Esophagus muscularis mucosa (tissue), 4 donors: Measurements from ENCODE around the gene CEP41. TPM values are rescaled to one million over a fixed set of nuclear protein-coding genes. Genes with fewer than 3 reads are reported as not detected.
A peak's percentile ranks its signal among the peaks of the same experiment; 100 is the strongest.

Experiments used
- DNase-seq: peaks from one replicate; pipeline ENCODE4 v3.0.0-alpha.2; 2017; ENCODE audit errors: extremely low spot score
- H3K27ac ChIP-seq, 4 donors: fragments of 200-600 bp; sonication (generic); replicated peaks in 1 of 4; 1 replicate in 3 of 4; 2 replicates in 1 of 4; pipeline ENCODE4 v1.5.1; 2016 to 2019; ENCODE audit warnings: mild to moderate bottlenecking in 1 of 4
- H3K27me3 ChIP-seq, 4 donors: fragments of 200-600 bp; sonication (generic); one replicate each; pipeline versions ENCODE4 v1.5.1 to v1.6.0; 2016 to 2019
- H3K36me3 ChIP-seq, 4 donors: fragments of 200-600 bp; sonication (generic); one replicate each; pipeline ENCODE4 v1.5.1; 2016 to 2019
- H3K4me1 ChIP-seq, 4 donors: fragments of 200-600 bp; sonication (generic); one replicate each; pipeline ENCODE4 v1.5.1; 2016 to 2019
- H3K4me3 ChIP-seq, 4 donors: fragments of 200-600 bp; sonication (generic); 1 replicate in 2 of 4; 2 replicates in 2 of 4; pipeline ENCODE4 v1.5.1; 2016 to 2019; ENCODE audit warnings: mild to moderate bottlenecking in 4 of 4, moderate library complexity in 1 of 4
- H3K9me3 ChIP-seq, 4 donors: fragments of 200-600 bp; sonication (generic); 1 replicate in 3 of 4; 2 replicates in 1 of 4; pipeline ENCODE4 v1.5.1; 2016 to 2019
- CTCF ChIP-seq, 3 experiments: fragments of 200-600 bp in 2 of 3; fragments of 450-650 bp in 1 of 3; sonication (generic) in 2 of 3; IDR thresholded peaks; one replicate each; pipeline ENCODE4 v1.5.1; 2017 to 2019; ENCODE audit warnings: antibody characterized with exemption in 3 of 3, mild to moderate bottlenecking in 2 of 3, moderate library complexity in 1 of 3
- EP300 ChIP-seq: sonication (generic); formaldehyde crosslinking; IDR thresholded peaks from one replicate; pipeline ENCODE4 v1.6.1; 2017; ENCODE audit warnings: antibody characterized with exemption
- POLR2A ChIP-seq: fragments of 450-650 bp; IDR thresholded peaks from one replicate; pipeline ENCODE4 v1.6.1; 2017; ENCODE audit warnings: antibody characterized with exemption, moderate library complexity, mild to moderate bottlenecking, low read depth
- POLR2AphosphoS5 ChIP-seq, 2 donors: sonication (generic); formaldehyde crosslinking; IDR thresholded peaks; one replicate each; pipeline ENCODE4 v1.6.1; 2017; ENCODE audit warnings: antibody characterized with exemption in 2 of 2
- WGBS: methylation state at CpG from one replicate; pipeline ENCODE4 v1.1.5; 2018; 5-methylcytosine and 5-hydroxymethylcytosine counted together
- intact Hi-C: fragments of 100-400 bp; cut with DNase I; formaldehyde crosslinking; loops from one replicate; pipeline ENCODE4 v1.15.1; 2023
- total RNA-seq, 4 donors: library from RNA; depleted of rRNA; stranded (reverse); fragments of >200 nt; gene quantifications; one replicate each; pipeline versions ENCODE4 v1.1.0 to v1.2.1, GENCODE V29; 2016

CEP41 gene
- total RNA-seq, 4 donors from 2014 or later = 0.83 to 5.9 (median 2.8) TPM

- WGBS = 78% methylated on average over 5 of the region's 5 CpGs
- H3K4me1 ChIP-seq = no peaks in the 10 kb centered on the region
- H3K9me3 ChIP-seq = no peaks in the 10 kb centered on the region
- intact Hi-C loops = no loop called here
- H3K27me3 ChIP-seq = no peaks in the 10 kb centered on the region
- no peak overlapping the region for H3K4me3 ChIP-seq
- H3K36me3 ChIP-seq = peaks cover 0 to 2% (median under 1%) of the 10 kb centered on the region in 4 donors
- TF ChIP-seq CTCF (IDR thresholded peaks at IDR 0.05) (no peak), POLR2A (no peak)
- DNase-seq = no peak
- no peak overlapping the region for H3K27ac ChIP-seq
Measured at GRCh38 chr7:130395421-130395820, 45.4 kb downstream of the CEP41 start.

- no peak overlapping the region for H3K27ac ChIP-seq
- 87% methylated on average over 7 of the region's 7 CpGs for WGBS
- peak; percentile 47 for DNase-seq
- no peaks in the 10 kb centered on the region for H3K36me3 ChIP-seq
- no peak overlapping the region for H3K4me3 ChIP-seq
- TF ChIP-seq CTCF (IDR thresholded peaks at IDR 0.05) = no peak
- TF ChIP-seq POLR2A = no peak
- TF ChIP-seq EP300 = no peak
- TF ChIP-seq POLR2AphosphoS5 (IDR thresholded peaks at IDR 0.05) = no peak
- intact Hi-C loops = no loop called here
- no peaks in the 10 kb centered on the region for H3K27me3 ChIP-seq
- no peaks in the 10 kb centered on the region for H3K9me3 ChIP-seq
- no peaks in the 10 kb centered on the region for H3K4me1 ChIP-seq
Measured at GRCh38 chr7:130394421-130395195, 46.2 kb downstream of the CEP41 start.

GRCh38 chr7:130393841-130394411 is 46.9 kb downstream of the CEP41 start:
- no peak overlapping the region for H3K4me3 ChIP-seq
- no peaks in the 10 kb centered on the region for H3K36me3 ChIP-seq
- DNase-seq = peak; percentile 60
- no peak overlapping the region for H3K27ac ChIP-seq
- H3K27me3 ChIP-seq = no peaks in the 10 kb centered on the region
- H3K4me1 ChIP-seq = no peaks in the 10 kb centered on the region
- 79% methylated on average over 10 of the region's 10 CpGs for WGBS
- no peaks in the 10 kb centered on the region for H3K9me3 ChIP-seq
- no peak for TF ChIP-seq POLR2A
- no peak for TF ChIP-seq EP300
- TF ChIP-seq POLR2AphosphoS5 (IDR thresholded peaks at IDR 0.05) = no peak
- no peak for TF ChIP-seq CTCF (IDR thresholded peaks at IDR 0.05)
- intact Hi-C loops = no loop called here

- DNase-seq = peak; percentile 70
- intact Hi-C loops = no loop called here
- Histone ChIP-seq H3K9me3 (no peaks in the 10 kb centered on the region), H3K27ac (peak overlapping the region in 3 of 4 donors; percentile 25 to 53 (median 30)), H3K4me1 (no peaks in the 10 kb centered on the region), H3K36me3 (no peaks in the 10 kb centered on the region), H3K4me3 (no peak overlapping the region), H3K27me3 (no peaks in the 10 kb centered on the region)
- 53% methylated on average over 5 of the region's 5 CpGs for WGBS
- TF ChIP-seq POLR2AphosphoS5 (IDR thresholded peaks at IDR 0.05) (no peak), EP300 (no peak), CTCF (IDR thresholded peaks at IDR 0.05) (no peak), POLR2A (no peak)
Measured at GRCh38 chr7:130393101-130393561, 47.7 kb downstream of the CEP41 start.
